Stimulated activated CD8-positive, alpha-beta memory T cell treated with anti-CD3 and anti-CD28 coated beads, Interleukin-4, amount 100 ng/mL, for 48 hours (primary cell): ENCODE results near the gene EPHA1.
"Not testable (repeated sequence)": the region's sequence is repeated elsewhere in the genome, so short reads cannot be mapped to it uniquely, and the experiment has no call there.

Experiments used
- DNase-seq: peaks from one replicate; pipeline ENCODE4 v3.0.0-alpha.2; 2020

The EPHA1 gene

GRCh38 chr7:143401265-143401664 lies 7.4 kb downstream of the EPHA1 start:
- DNase-seq, result no peak

GRCh38 chr7:143399642-143400041 lies 9.0 kb downstream of the EPHA1 start:
- DNase-seq, result no peak

GRCh38 chr7:143399151-143399550 lies 9.5 kb downstream of the EPHA1 start:
- no peak for DNase-seq

- DNase-seq, result no peak
These were observed 10.0 kb downstream of the EPHA1 start for GRCh38 chr7:143398616-143399015.

GRCh38 chr7:143397710-143398530 lies 10.7 kb downstream of the EPHA1 start:
- DNase-seq, result no peak

GRCh38 chr7:143396625-143397556 lies 11.8 kb downstream of the EPHA1 start:
- no peak for DNase-seq

GRCh38 chr7:143396182-143396581 lies 12.5 kb downstream of the EPHA1 start:
- no peak for DNase-seq

- DNase-seq, result no peak
These were observed 13.2 kb downstream of the EPHA1 start for GRCh38 chr7:143395187-143396149.

- DNase-seq, result no peak
These were observed 13.9 kb downstream of the EPHA1 start for GRCh38 chr7:143394777-143395176.

- DNase-seq, result no peak
These were observed 14.6 kb downstream of the EPHA1 start for GRCh38 chr7:143394068-143394467.

- no peak for DNase-seq
These were observed 15.2 kb downstream of the EPHA1 start for GRCh38 chr7:143393267-143394041.

- no peak for DNase-seq
These were observed 15.8 kb downstream of the EPHA1 start for GRCh38 chr7:143392875-143393266.

GRCh38 chr7:143392427-143392826 lies 16.2 kb downstream of the EPHA1 start:
- DNase-seq, result not testable (repeated sequence)

- DNase-seq, result no peak
These were observed 16.9 kb downstream of the EPHA1 start for GRCh38 chr7:143391462-143392404.

- DNase-seq, result no peak
These were observed 17.8 kb downstream of the EPHA1 start for GRCh38 chr7:143390773-143391317.

- DNase-seq, result no peak
These were observed 18.4 kb downstream of the EPHA1 start for GRCh38 chr7:143390104-143390772.

GRCh38 chr7:143389316-143390103 lies 19.1 kb downstream of the EPHA1 start:
- no peak for DNase-seq

- DNase-seq, result no peak
These were observed 20.1 kb downstream of the EPHA1 start for GRCh38 chr7:143388491-143389101.
